KMS-11 (cell line): Measurements from ENCODE around the gene CLMN.

Experiments
- H2AFZ ChIP-seq: fragments of 200-600 bp; sonication (generic); 2 replicates; pipeline ENCODE4 v1.6.1; 2016; ENCODE audit warnings: antibody characterized with exemption, mixed run types, low read depth
- H3K27ac ChIP-seq: fragments of 200-600 bp; sonication (generic); 2 replicates; pipeline ENCODE4 v1.6.1; 2016; ENCODE audit warnings: mild to moderate bottlenecking, mixed run types
- H3K27me3 ChIP-seq: fragments of 200-600 bp; sonication (generic); 2 replicates; pipeline ENCODE4 v1.6.1; 2017; ENCODE audit warnings: mild to moderate bottlenecking, low read depth, mixed run types, moderate library complexity; ENCODE audit not compliant: insufficient read depth
- H3K36me3 ChIP-seq: fragments of 200-600 bp; sonication (generic); 2 replicates; pipeline ENCODE4 v1.6.1; 2017; ENCODE audit warnings: mild to moderate bottlenecking, mixed run types; ENCODE audit not compliant: insufficient read depth
- H3K4me1 ChIP-seq: fragments of 200-600 bp; sonication (generic); 2 replicates; pipeline ENCODE4 v1.6.1; 2016; ENCODE audit warnings: mild to moderate bottlenecking, low read depth, mixed run types; ENCODE audit not compliant: poor library complexity, severe bottlenecking
- H3K4me2 ChIP-seq: fragments of 200-600 bp; sonication (generic); 2 replicates; pipeline ENCODE4 v1.7.0; 2016; ENCODE audit warnings: mild to moderate bottlenecking, mixed run types
- H3K4me3 ChIP-seq: fragments of 200-600 bp; sonication (generic); IDR thresholded peaks from 2 replicates; pipeline ENCODE4 v1.6.1; 2017; ENCODE audit warnings: low read depth, low read length, mixed read lengths; ENCODE audit not compliant: insufficient read depth
- H3K79me2 ChIP-seq: fragments of 200-600 bp; sonication (generic); 2 replicates; pipeline ENCODE4 v1.6.1; 2016; ENCODE audit warnings: low read depth, mixed run types; ENCODE audit not compliant: insufficient read depth
- H3K9ac ChIP-seq: fragments of 200-600 bp; sonication (generic); 2 replicates; pipeline ENCODE4 v1.6.1; 2016; ENCODE audit warnings: mild to moderate bottlenecking, mixed run types
- H4K20me1 ChIP-seq: fragments of 200-600 bp; sonication (generic); 2 replicates; pipeline ENCODE4 v1.6.1; 2016; ENCODE audit warnings: mild to moderate bottlenecking, mixed run types; ENCODE audit not compliant: insufficient read depth
- CTCF ChIP-seq: fragments of 200-600 bp; sonication (generic); conservative IDR thresholded peaks from 2 replicates; pipeline ENCODE4 v1.6.1; 2017; ENCODE audit warnings: low read depth, mild to moderate bottlenecking, antibody characterized with exemption, low read length, moderate library complexity, mixed read lengths

Gene CLMN

GRCh38 chr14:95292660-95293425, 26.9 kb downstream of the CLMN start:
- no peaks in the 10 kb centered on the region for H3K79me2 ChIP-seq
- H3K36me3 ChIP-seq: no peaks in the 10 kb centered on the region
- no peaks in the 10 kb centered on the region for H3K4me1 ChIP-seq
- no peak for TF ChIP-seq CTCF
- H3K9ac ChIP-seq: no peak overlapping the region
- H3K4me2 ChIP-seq: no peak overlapping the region
- no peak overlapping the region for H3K4me3 ChIP-seq
- no peak overlapping the region for H3K27ac ChIP-seq
- no peak overlapping the region for H2AFZ ChIP-seq
- H3K27me3 ChIP-seq: no peaks in the 10 kb centered on the region
- H4K20me1 ChIP-seq: no peaks in the 10 kb centered on the region

GRCh38 chr14:95291859-95292542, 27.7 kb downstream of the CLMN start:
- Histone ChIP-seq H3K79me2 (no peaks in the 10 kb centered on the region), H3K4me1 (no peaks in the 10 kb centered on the region), H3K27ac (no peak overlapping the region), H4K20me1 (no peaks in the 10 kb centered on the region), H3K36me3 (no peaks in the 10 kb centered on the region), H3K4me3 (no peak overlapping the region), H2AFZ (no peak overlapping the region), H3K4me2 (no peak overlapping the region), H3K9ac (no peak overlapping the region), H3K27me3 (no peaks in the 10 kb centered on the region)
- TF ChIP-seq CTCF: no peak

DNA sequence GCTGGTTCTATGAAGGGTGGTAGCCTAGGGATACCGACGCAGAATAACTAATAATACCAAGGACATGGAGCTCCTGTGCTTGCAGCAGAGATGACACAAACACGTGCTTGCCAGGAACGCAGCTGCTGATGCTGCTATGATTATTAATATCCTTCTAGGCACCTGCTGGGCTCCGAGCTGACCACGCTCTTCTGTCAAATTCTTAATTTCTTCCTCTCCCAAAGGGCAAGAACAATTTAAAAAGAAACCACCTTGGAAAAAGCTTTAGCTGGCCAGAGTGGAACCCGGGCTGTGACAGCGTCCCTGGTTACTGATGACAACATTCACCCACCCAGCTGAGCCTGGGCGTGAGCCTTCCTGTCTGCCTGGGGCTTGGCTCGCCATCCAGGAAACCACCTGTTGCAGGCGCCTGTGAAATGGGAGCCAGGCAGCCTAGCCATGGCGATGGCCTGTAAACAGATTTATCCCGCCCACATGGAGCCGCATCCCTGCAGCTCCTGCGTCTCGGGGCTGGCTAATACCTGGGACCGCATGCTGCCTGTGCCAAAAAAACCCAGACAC, 28.8 kb downstream of the CLMN start:
- TF ChIP-seq CTCF: no peak
- Histone ChIP-seq H4K20me1 (no peaks in the 10 kb centered on the region), H3K4me1 (no peaks in the 10 kb centered on the region), H3K27me3 (no peaks in the 10 kb centered on the region), H3K9ac (no peak overlapping the region), H3K36me3 (no peaks in the 10 kb centered on the region), H3K27ac (no peak overlapping the region), H3K4me3 (no peak overlapping the region), H2AFZ (no peak overlapping the region), H3K4me2 (no peak overlapping the region), H3K79me2 (no peaks in the 10 kb centered on the region)

GRCh38 chr14:95290021-95290420, 29.7 kb downstream of the CLMN start:
- H3K4me1 ChIP-seq: no peaks in the 10 kb centered on the region
- H3K27me3 ChIP-seq: no peaks in the 10 kb centered on the region
- no peak overlapping the region for H3K4me3 ChIP-seq
- no peaks in the 10 kb centered on the region for H3K36me3 ChIP-seq
- H3K9ac ChIP-seq: no peak overlapping the region
- no peak overlapping the region for H3K27ac ChIP-seq
- no peaks in the 10 kb centered on the region for H3K79me2 ChIP-seq
- no peak overlapping the region for H2AFZ ChIP-seq
- no peak overlapping the region for H3K4me2 ChIP-seq
- no peaks in the 10 kb centered on the region for H4K20me1 ChIP-seq
- no peak for TF ChIP-seq CTCF
